Thyroid gland (tissue), 4 donors: ENCODE data around the gene SLX9.

Experiments used
- CTCF ChIP-seq, 6 experiments: fragments of 200-600 bp in 3 of 6; fragments of 450-650 bp in 3 of 6; sonication (generic) in 3 of 6; IDR thresholded peaks; one replicate each; pipeline ENCODE4 v1.5.1; 2016 to 2019; ENCODE audit warnings: antibody characterized with exemption in 6 of 6, mild to moderate bottlenecking in 2 of 6, inconsistent platforms in 1 of 6, moderate library complexity in 1 of 6
- POLR2A ChIP-seq, 2 donors: fragments of 450-650 bp; IDR thresholded peaks; one replicate each; pipeline ENCODE4 v1.6.1; 2017; ENCODE audit warnings: antibody characterized with exemption in 2 of 2, mild to moderate bottlenecking in 2 of 2, moderate library complexity in 1 of 2

- TF ChIP-seq POLR2A (IDR thresholded peaks at IDR 0.05) (no peak), CTCF (IDR thresholded peaks at IDR 0.05) (no peak)
Measured at GRCh38 chr21:44904141-44904923, 35.5 kb upstream of the SLX9 start.
